HG02588 (cell line): ENCODE measurements around the gene CXCR1.
"Not testable (repeated sequence)": the region's sequence is repeated elsewhere in the genome, so short reads cannot be mapped to it uniquely, and the experiment has no call there.

Source experiments
- ATAC-seq: cut with Tn5 transposase; IDR thresholded peaks from one replicate; pipeline ENCODE4 v1.9.1; 2021; ENCODE audit warnings: mild to moderate bottlenecking, moderate library complexity; ENCODE audit not compliant: unreplicated experiment

Gene CXCR1

DNA sequence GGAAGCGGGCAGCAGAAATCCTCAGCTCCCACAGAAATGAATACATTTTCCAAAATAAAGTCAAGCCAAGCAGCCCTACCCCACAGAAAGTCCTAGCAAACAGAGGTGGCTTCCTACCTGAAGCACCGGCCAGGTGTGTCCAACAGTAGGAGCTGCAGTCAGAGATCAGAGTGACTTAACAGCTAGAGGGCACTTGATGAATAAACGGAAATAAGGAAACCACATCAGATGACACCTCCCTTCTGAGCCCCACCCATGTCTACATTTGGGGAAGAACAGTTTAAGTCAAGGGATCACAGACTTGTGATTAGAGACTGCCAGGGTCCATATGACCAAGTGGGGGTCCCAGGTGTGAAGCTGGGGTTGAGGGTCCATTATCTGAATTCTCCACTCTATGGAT, at the start of gene CXCR1:
TSS of gene CXCR1 (minus strand) at position 172 of the 400 bp plus-strand sequence. CDS start 1,751 bp downstream, outside the sequence.
- no peak for ATAC-seq

DNA sequence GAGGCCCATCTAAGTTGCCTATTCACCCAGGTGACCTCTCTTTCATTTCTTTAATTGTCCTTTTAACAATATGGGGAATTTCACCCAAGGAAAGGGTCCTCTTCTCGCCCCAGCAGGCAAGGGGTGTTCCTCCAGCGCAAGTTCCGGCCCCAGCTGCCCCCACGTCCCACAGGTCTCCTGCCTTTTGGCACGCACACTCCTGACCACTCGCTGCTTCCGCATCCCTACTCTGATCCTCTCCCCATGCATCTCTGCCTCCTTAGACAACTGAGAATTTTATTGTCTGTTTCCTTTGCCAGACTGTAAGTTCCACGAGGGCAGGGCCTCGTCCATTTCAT, 49.5 kb upstream of the CXCR1 start:
- ATAC-seq: no peak

DNA sequence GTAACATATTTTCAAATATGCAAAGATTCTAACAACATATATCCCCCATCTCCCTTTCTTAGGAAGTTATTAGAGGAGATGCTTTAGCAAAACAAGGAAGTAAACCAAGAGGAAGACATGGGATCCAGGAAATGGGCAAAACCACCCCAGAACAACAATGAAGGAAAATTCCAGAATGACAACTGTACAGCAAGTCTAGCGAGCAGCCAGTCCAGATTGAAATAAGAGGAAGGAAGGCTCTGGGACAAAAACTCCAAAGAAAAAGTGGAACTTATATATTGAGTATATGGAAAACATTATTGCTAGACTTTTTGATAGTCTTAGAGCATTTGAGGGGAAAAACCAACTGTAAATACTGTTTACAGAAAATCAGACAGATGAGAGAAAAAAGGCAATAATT, 47.4 kb upstream of the CXCR1 start:
- ATAC-seq: no peak

DNA sequence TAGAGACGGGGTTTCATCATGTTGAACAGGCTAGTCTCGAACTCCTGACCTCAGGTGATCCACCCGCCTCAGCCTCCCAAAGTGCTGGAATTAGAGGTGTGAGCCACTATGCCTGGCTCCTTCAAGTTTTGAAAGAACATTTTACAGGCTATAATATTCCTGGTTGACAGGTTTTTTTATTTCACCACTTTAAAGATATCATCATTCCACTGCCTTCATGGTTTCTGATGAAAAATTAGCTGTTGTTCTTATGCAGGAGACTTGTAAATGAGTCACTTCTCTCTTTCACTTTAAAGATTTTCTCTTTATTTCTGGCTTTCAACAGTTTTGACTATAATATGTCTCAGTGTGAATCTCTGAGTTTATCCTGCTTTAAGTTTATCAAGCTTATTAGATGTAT, 42.3 kb upstream of the CXCR1 start:
- ATAC-seq: no peak

DNA sequence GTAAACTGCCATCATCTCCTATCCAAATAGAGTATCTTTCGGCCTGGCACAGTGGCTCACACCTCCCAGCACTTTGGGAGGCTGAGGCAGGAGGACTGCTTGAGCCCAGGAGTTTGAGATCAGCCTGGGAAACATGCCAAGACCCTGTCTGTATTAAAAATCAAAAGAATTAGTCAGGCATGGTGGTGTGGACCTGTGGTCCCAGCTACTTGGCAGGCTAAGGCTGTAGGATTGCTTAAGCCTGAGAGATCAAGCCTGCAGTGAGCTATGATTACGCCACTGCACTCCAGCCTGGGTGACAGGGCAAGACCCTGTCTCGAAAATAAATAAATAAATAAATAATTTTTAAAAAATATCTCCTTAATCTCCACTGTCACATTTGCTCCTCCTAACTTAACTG, 35.5 kb upstream of the CXCR1 start:
- ATAC-seq: no peak

DNA sequence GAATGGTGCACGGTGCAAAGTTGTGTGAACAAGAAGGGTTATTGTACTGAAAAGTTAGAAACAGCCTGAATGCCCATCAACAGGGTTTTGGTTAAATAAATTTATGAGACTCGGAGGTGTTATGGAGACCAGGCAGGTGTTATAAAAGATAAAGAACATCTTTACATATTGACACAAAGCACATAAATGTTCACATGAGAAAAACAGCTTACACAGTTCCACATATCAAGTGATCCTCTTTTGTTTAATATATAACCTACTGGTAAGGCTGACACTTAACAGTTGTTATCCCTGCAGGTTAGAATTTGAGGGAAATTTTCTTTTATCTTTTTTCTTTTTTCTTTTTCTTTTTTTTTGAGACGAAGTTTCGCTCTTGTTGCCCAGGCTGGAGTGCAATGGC, 30.2 kb upstream of the CXCR1 start:
- no peak for ATAC-seq

DNA sequence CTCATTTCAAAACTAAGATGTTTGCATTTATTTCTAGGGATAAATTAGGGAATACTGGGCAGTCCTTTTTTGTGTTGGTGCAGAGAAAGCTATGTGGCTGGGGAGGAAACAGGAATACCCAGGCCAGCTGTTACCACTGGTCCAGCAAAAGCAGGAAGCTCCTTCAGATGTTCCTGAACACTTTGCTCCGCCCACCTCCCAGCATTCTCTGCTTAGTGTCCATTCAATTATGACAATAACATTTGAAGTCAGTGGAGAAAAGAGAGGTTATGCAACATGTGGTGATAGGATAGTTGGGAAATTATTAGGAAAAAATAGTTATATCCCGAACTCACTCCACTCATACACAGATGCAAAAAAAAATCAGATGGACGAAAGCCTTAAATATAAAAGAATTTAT, 28.1 kb upstream of the CXCR1 start:
- no peak for ATAC-seq

DNA sequence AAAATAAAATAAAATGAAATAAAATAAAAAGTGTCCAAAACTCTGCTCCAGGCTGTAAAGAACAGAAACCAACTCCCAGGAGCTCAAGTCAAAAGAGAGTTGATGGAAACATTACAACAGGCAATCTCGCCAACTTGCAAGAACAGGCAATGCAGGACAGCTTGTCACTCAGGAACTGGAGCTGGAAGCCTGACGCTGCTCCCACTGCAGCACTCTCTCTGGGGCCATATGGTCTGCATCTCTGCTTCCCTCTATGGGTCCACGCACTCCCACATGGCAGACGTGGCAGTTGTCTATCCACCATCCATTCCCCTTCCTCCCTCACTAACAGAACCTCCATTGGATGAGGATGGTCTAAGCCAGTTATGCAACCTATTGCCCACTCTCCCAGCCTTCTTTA, 26.9 kb upstream of the CXCR1 start:
- no peak for ATAC-seq

DNA sequence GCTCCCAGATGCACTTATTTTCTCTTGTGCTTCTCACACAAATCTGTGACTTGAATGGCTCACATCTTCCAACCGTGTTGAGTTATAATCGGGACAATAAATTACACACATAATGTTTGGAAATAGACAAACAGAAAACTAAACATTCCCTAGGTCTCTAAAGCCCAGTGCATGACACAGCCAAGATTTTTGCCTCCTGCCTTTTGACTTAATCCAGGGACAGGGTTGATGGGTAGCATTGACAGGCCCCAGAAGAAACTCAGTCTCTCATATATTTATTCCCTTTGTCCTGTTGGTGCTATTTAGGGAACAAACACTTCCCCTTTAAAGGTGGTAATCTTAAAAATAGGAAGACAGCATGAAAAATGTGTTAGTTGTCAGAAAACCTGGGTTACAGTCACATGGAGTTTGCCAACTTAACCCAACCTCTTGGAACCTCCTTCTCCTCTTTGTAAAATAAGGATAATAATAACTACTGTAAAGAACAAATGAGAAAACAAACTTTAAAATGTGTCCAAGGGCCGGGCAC, 26.2 kb upstream of the CXCR1 start:
- ATAC-seq: no peak

DNA sequence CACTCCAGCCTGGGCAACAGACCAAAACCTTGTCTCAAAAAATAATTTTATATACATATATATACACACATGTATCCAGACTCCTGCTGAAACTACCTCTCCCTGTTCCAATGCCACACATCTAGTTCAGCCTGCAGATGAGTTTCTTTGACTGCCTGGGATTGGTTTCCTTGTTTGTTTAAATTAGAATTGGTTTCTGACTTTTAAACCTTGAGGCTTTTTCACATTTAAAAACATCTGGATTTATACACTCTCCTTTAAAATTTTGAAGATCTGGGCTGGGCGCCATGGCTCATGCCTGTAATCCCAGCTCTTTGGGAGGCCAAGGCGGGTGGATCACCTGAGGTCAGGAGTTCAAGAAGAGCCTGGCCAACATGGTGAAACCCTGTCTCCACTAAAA, 21.8 kb upstream of the CXCR1 start:
- no peak for ATAC-seq

DNA sequence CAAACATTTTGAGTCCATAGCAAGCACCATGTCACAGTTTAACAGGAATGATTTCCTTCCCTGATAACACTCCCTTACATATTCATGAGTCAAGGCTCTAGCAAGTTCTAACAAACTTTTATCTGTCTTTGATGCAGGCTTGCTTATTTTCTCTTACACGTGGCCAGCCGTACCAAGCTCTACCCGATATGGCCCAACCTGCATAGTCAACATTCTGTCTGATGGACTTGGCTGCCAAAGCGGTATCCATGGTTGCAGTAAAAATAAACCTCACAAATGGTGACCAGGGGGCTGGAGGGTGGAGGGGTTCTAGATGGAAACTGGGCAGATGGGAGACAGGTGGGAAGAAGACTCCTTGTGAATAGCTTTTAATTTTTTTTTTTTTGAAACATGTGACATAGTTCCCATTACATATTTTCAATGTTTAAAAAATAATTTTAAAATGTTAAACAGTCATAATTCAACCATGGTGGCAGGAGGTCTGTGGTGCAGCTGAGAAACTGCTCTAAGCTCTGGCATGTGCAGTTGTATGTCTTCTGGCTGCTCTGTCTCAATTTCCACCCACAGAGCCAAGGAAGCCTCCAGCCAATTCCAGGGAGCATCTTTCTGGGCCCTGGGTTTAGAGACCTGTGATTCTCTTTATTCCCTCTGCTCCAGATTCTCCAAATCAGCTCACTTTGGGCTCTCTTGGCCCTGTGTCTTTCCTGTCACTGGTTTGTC, 20.7 kb upstream of the CXCR1 start:
- ATAC-seq: no peak

DNA sequence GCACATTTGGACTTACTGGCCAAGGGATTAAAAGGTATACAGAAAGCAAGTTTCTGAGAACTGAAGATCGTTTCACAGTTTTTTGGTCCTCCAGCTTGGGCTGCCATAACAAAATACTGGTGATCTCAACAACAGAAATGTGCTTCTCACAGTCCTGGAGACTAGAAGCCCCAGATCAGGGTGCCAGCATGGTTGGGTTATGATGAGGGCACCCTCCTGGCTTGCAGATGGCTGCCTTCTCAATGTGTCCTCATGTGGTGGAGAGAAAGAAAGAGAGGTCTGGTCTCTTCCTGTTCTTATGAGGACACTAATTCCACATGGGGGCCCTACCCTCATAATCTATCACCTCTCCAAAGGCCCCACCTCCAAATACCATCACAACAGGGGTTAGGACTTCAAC, 20.1 kb upstream of the CXCR1 start:
- no peak for ATAC-seq

DNA sequence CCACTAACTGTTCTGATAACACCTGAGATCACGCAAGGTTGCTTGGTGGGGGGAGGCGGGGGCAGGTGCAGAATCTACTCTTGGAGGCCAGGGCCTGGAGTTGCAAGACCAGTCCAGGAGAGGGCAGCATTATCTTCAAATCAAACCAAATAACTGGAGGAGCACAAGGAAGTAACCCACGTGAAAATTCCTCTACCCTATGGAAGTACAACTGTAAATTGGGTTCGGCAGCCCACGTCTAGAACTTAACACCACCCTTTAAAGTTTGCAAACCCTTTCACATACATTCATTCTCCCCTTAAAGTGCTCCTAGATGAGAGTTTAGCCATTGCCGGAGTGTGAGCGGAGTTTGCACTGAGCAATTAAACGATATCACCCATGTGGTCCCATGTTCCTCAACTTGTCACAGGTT, 19.6 kb upstream of the CXCR1 start:
- ATAC-seq: no peak

DNA sequence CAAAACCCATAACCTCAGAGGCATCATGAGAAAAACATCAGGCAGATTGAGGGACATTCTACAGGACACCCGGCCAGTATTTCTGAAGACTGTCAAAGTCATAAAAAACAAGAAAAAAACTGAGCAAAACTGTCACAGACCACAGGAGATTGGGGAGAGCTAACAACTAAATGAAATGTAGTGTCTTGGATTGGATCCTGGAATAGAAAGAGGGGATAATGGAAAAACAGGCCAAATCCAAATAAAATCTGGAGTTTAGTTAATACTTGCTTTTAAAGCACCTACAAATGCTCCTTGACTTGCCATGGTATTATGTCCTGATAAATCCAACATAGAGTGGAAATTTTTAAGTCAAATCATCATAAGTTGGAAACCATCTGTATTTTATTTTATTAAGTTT, 17.6 kb upstream of the CXCR1 start:
- no peak for ATAC-seq

DNA sequence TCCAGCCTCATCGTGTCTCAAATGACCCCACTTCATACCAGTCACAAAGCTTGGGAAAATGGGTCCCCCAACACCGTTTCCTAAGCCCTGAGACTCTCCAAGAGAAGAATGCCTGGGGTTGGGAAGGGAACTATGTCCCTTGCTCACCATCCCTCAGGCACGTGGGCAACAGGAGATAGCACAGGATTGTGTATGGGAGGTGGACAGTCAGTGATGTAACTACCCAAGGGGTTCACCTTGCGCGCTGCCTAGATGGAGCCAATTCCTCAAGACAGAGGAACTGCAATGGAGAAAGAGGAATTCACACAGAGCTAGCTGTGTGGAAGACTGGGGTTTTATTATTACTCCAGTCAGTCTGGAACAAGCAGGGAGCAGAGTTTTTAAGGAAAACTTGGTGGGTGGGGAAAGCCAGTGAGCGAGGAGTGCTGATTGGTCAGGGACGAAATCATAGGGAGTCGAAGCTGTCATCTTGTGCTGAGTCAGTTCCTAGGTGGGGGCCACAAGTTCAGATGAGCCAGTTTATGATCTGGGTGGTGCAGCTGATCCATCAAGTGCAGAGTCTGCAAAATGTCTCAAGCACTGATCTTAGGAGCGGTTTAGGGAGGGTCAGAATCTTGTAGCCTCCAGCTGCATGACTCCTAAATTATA, 13.8 kb upstream of the CXCR1 start:
- ATAC-seq: no peak

DNA sequence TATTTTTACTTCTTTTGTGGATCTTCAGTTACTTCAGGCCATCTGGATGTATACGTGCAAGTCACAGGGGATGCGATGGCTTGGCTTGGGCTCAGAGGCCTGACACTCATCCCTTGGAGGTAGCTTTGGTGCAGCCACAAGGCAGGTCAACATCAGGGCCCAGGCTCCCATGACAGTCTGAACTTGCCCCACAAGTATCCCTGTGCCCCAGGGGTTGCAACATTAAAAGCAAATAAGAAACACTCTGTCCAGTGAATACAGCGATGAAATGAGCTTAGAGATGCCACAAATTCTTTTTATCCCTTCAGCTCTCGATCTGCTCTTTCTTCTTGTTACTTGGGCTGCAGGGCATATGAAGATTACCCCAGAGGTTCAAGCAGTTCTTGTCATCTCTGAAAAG, 13.0 kb upstream of the CXCR1 start:
- ATAC-seq: no peak

DNA sequence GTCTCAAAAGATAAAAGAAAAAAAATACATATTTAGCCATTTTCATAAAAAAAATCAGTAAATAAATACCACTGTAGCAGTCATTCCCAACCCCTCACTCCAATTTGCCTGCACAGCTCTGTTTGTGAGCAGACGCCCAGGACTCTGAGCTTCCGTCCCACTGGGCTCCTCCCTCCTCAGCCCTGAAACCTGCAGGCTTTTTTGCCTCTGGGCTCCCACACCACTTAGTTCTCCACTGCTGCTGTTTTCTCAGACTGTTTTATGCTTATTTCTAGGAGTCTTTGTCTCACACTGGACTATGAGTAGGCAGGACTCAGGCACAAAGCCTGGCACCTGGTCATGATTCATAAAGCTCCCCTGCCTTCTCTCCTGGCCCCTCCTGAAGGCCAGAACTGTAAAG, 6.1 kb upstream of the CXCR1 start:
- ATAC-seq: no peak

DNA sequence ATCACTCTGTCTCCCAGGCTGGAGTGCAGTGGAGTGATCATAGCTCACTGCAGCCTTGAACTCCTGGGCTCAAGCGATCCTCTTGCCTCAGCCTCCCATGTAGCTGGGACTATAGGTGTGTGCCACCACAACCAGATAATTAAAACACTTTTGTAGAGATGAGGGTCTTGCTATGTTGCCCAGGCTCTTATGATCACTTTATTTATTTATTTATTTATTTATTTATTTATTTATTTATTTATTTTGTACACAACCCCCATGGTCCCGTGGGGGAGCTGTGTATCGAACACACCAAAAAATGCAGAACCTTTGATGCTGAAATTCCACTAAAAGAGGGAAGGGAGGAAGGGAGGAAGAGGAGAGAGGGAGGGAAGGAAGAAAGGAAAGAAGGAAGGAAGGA, 5.0 kb upstream of the CXCR1 start:
- ATAC-seq: not testable (repeated sequence)

DNA sequence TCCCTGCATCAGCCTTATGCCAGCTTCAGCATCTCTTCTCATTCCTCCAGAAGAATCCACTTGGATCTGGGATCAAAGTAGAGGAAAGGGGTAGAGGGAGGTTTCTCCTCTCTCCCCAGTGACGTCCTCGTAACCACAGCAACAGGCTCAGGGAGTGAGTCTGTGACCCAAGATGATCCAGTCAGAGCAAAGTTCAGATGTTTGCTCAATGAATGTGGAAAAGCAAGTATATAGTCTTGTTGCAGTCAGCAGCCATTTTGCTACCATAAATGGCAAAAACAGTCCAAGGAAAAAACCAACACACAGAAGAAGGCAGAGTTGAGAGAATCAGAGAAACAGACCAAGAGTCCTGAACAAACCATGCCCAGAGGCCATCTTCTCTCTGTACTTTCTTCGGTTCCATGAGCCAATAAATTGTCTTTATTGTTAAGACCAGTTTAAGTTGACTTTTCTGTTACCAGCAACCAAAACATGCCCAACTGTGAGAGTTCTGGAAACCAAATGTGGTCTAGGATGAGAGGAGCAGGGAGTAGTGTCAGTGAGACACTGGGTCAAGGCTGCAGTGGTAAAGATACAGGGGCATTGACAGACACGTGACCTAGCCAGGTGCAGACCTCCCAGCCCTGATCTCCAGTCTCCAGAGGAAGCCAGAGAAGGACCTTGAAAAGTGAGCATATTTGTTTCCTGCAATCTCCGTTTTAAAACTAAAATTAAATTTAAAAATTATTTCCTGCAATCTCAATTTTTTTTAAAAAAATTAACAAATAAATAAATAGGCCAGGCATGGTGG, 3.2 kb upstream of the CXCR1 start:
- ATAC-seq: no peak

DNA sequence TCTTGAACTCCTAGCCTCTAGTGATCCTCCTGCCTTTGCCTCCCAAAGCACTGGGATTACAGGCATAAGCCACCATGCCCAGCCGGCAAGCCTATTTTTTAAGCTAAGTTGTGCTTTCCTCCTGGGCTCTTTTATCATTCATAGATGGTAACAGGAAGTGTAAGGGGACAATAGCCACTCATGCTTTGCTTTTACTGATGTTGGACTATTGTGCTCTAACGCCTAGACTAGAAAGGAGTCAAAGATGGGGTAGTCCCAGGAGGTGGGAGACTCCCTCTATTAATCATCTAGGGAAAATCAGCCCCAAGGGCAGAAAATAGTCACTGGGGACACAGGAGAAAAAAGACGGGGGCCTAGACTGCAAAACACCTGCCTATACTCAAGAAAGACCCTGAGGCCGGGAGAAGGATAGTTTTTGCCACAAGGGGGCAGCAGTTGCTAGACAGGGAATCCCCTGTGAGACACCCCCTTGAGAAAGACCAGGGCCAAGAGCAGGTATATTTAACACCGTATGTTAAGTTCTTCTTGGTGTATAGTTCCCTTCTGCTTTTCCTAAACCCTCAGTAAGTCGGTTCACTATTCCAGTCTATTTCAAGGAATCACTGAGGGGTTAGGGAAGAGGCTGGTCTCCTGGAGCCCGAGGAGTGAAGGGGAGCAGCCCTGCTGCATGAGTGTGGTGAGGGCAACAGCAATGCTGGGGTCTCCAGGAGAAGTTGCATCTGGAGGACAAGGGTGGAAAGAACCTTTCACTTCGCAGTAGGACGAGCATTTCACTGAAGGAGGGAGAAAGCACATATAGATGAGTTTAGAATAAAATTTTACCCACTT, 2.1 kb upstream of the CXCR1 start:
- no peak for ATAC-seq

DNA sequence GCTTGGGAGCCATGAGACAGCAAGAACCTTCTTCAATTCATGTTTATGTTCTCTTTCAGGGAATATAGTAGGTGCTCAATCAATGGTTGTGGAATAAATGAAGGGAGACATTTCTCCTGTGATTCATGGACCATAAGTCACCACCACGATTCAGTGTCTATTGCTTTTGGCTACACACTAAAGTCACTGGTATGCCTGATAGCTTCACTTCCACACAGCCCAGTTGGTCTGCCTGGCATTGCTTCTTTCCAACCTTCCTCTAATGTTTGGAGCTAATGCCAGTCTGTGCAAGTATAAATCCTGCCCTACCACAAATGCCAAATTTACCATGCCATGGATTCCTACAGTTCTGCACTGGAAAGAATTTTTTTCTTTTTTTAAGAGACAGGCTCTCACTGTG, 1.3 kb upstream of the CXCR1 start:
- ATAC-seq: no peak
